Astrocyte of the cerebellum (primary cell): ENCODE measurements around the gene ARFIP1.
"Not testable (repeated sequence)": the region's sequence is repeated elsewhere in the genome, so short reads cannot be mapped to it uniquely, and the experiment has no call there.

Experiments
- DNase-seq: peaks from one replicate; pipeline ENCODE4 v3.0.0-alpha.2; 2011; ENCODE audit warnings: low read depth
- H3K4me3 ChIP-seq: 2 replicates; pipeline ENCODE4 v1.5.1; 2011; ENCODE audit warnings: mild to moderate bottlenecking, low read depth, low read length, moderate library complexity
- CTCF ChIP-seq: IDR thresholded peaks from 2 replicates; pipeline ENCODE4 v1.5.1; 2012; ENCODE audit warnings: low read length, low read depth, moderate library complexity, mild to moderate bottlenecking; ENCODE audit errors: missing control alignments
- in situ Hi-C: cut with HindIII; loops from 2 replicates; pipeline ENCODE4 v1.10.0; 2017; ENCODE audit warnings: low sequenced_read_pairs

The ARFIP1 gene

GRCh38 chr4:152885185-152885584 is 105.4 kb downstream of the ARFIP1 start:
- in situ Hi-C loops: no loop called here
- no peak for DNase-seq
- no peak for TF ChIP-seq CTCF
- H3K4me3 ChIP-seq: no peak overlapping the region

- in situ Hi-C loops: no loop called here
- no peak for DNase-seq
- TF ChIP-seq CTCF: no peak
- H3K4me3 ChIP-seq: no peak overlapping the region
These were observed 106.4 kb downstream of the ARFIP1 start for GRCh38 chr4:152886201-152886600.

GRCh38 chr4:152887981-152888380 is 108.2 kb downstream of the ARFIP1 start:
- in situ Hi-C loops: no loop called here
- TF ChIP-seq CTCF: no peak
- no peak overlapping the region for H3K4me3 ChIP-seq
- no peak for DNase-seq

GRCh38 chr4:152892974-152893373 is 113.2 kb downstream of the ARFIP1 start:
- no peak for TF ChIP-seq CTCF
- in situ Hi-C loops: no loop called here
- H3K4me3 ChIP-seq: no peak overlapping the region
- no peak for DNase-seq

- TF ChIP-seq CTCF: no peak
- no peak overlapping the region for H3K4me3 ChIP-seq
- peak; percentile 31 for DNase-seq
- in situ Hi-C loops: no loop called here
These were observed 114.9 kb downstream of the ARFIP1 start for GRCh38 chr4:152894673-152895072.

GRCh38 chr4:152896811-152897210 is 117.1 kb downstream of the ARFIP1 start:
- no peak for TF ChIP-seq CTCF
- no peak overlapping the region for H3K4me3 ChIP-seq
- in situ Hi-C loops: no loop called here
- DNase-seq: no peak

- DNase-seq, in situ Hi-C loops, H3K4me3 ChIP-seq: not testable (repeated sequence)
These were observed 118.4 kb downstream of the ARFIP1 start for GRCh38 chr4:152898133-152898532.
